Mesendoderm (in vitro differentiated cells): ENCODE measurements around the gene ADARB2.

ENCODE experiments used
- DNase-seq: peaks from one replicate; pipeline ENCODE4 v3.0.0; 2013
- H2AK5ac ChIP-seq: 2 replicates; pipeline ENCODE4 v1.6.1; 2013; ENCODE audit warnings: low read length, inconsistent platforms
- H2BK120ac ChIP-seq: 2 replicates; pipeline ENCODE4 v1.6.1; 2013; ENCODE audit warnings: low read depth, mild to moderate bottlenecking, low read length, moderate library complexity, mixed read lengths
- H2BK15ac ChIP-seq: replicated peaks from 2 replicates; pipeline ENCODE4 v1.6.1; 2013; ENCODE audit warnings: low read depth, mild to moderate bottlenecking, moderate library complexity
- H2BK5ac ChIP-seq: 2 replicates; pipeline ENCODE4 v1.6.1; 2013; ENCODE audit warnings: low read length, inconsistent platforms
- H3K18ac ChIP-seq: 2 replicates; pipeline ENCODE4 v1.6.1; 2013; ENCODE audit warnings: mild to moderate bottlenecking, low read length, mixed read lengths
- H3K23ac ChIP-seq: one replicate; pipeline ENCODE4 v1.6.1; 2013; ENCODE audit warnings: low read length
- H3K27ac ChIP-seq: 2 replicates; pipeline ENCODE4 v1.5.1; 2013; ENCODE audit warnings: low read depth, mild to moderate bottlenecking, inconsistent platforms, low read length, moderate library complexity
- H3K27me3 ChIP-seq: 2 replicates; pipeline ENCODE4 v1.6.1; 2013; ENCODE audit warnings: low read length, control low read depth, mild to moderate bottlenecking, inconsistent platforms; ENCODE audit not compliant: insufficient read depth, poor library complexity
- H3K36me3 ChIP-seq: 2 replicates; pipeline ENCODE4 v1.6.1; 2013; ENCODE audit warnings: low read length, inconsistent platforms; ENCODE audit not compliant: control insufficient read depth, insufficient read depth
- H3K4ac ChIP-seq: one replicate; pipeline ENCODE4 v1.6.1; 2013; ENCODE audit warnings: low read depth, mild to moderate bottlenecking, low read length, moderate library complexity
- H3K4me1 ChIP-seq: 2 replicates; pipeline ENCODE4 v1.6.1; 2013; ENCODE audit warnings: low read depth, low read length, inconsistent platforms; ENCODE audit not compliant: control insufficient read depth
- H3K4me2 ChIP-seq: 2 replicates; pipeline ENCODE4 v1.6.1; 2013; ENCODE audit warnings: low read length
- H3K4me3 ChIP-seq: 2 replicates; pipeline ENCODE4 v1.5.1; 2013; ENCODE audit warnings: mild to moderate bottlenecking, low read length
- H3K56ac ChIP-seq: one replicate; pipeline ENCODE4 v1.6.1; 2013; ENCODE audit warnings: low read length
- H3K79me1 ChIP-seq: 2 replicates; pipeline ENCODE4 v1.6.1; 2013; ENCODE audit warnings: low read length, inconsistent platforms
- H3K79me2 ChIP-seq: 2 replicates; pipeline ENCODE4 v1.6.1; 2013; ENCODE audit warnings: mild to moderate bottlenecking, low read length; ENCODE audit not compliant: control insufficient read depth, insufficient read depth
- H3K9ac ChIP-seq: 2 replicates; pipeline ENCODE4 v1.6.1; 2013; ENCODE audit warnings: low read length, inconsistent platforms
- H4K5ac ChIP-seq: one replicate; pipeline ENCODE4 v1.6.1; 2013; ENCODE audit warnings: low read length
- H4K8ac ChIP-seq: one replicate; pipeline ENCODE4 v1.6.1; 2013; ENCODE audit warnings: low read depth, mild to moderate bottlenecking, control low read depth, low read length, moderate library complexity
- WGBS: extraction: QIAGEN DNeasy Blood & Tissue Kit; methylation state at CpG from one replicate; pipeline ENCODE4 v1.1.7; 2013; ENCODE audit warnings: low lambda C conversion rate, missing lambda C conversion rate; ENCODE audit not compliant: insufficient coverage; ENCODE audit errors: extremely low coverage; 5-methylcytosine and 5-hydroxymethylcytosine counted together

ADARB2 gene

DNA sequence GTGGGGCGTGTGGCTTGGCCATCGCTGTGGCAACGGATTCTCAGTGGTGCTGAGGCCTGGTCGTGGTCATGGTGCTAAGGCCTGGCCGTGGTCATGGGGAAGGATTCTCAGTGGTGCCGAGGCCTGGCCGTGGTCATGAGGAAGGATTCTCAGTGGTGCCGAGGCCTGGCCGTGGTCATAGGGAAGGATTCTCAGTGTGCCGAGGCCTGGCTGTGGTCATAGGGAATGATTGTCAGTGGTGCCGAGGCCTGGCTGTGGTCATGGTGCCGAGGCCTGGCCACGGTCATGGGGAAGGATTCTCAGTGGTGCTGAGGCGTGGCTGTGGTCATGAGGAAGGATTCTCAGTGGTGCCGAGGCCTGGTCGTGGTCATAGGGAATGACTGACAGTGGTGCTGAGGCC, 327.9 kb downstream of the ADARB2 start:
- Histone ChIP-seq H3K79me2 (no peaks in the 10 kb centered on the region), H4K8ac (no peak overlapping the region), H2AK5ac (no peak overlapping the region), H3K4ac (no peak overlapping the region), H3K27ac (no peak overlapping the region), H3K79me1 (no peaks in the 10 kb centered on the region), H3K4me1 (no peaks in the 10 kb centered on the region), H3K9ac (no peak overlapping the region), H3K27me3 (no peaks in the 10 kb centered on the region), H2BK120ac (no peak overlapping the region), H3K23ac (no peak overlapping the region), H2BK5ac (no peak overlapping the region), H3K36me3 (no peaks in the 10 kb centered on the region), H3K4me3 (no peak overlapping the region), H3K56ac (no peak overlapping the region), H2BK15ac (no peak overlapping the region), H4K5ac (no peak overlapping the region), H3K18ac (no peak overlapping the region), H3K4me2 (no peak overlapping the region)
- no peak for DNase-seq
- no CpG with 5 or more reads among the region's 16 CpGs for WGBS

DNA sequence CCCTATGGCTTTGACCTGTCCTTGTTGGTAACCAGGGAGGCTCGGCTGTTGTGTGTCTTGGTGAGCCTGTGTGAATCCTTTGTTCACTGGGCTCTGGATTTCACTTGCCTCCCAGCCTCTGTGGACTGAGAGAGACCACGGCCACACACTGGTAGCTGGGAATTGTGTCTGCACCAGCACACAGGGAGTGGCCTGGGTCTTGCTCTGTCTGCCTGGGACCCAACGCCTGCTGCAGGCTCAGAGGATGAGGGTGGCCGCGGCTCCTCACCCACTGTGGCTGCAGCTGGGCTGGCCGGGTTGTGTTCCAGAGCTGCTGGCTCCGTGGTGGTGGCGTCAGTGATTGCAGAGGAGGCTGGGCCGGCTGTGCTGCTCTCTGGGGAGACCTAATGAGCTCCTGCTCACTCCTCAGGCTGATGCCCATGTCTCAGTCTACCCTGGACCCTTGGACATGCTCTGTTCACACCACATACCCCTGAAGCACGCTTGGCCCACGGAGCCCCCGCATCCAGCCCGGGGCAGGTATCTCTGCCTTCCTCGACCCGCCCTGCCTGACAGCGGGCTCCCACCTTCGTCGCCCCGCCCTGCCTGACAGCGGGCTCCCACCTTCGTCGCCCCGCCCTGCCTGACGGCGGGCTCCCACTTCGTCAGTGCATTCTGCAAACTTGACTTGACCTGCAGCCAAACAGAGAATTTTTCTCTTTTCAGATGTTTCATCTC, 328.5 kb downstream of the ADARB2 start:
- Histone ChIP-seq H3K4me2 (no peak overlapping the region), H3K4ac (no peak overlapping the region), H3K56ac (no peak overlapping the region), H3K27ac (no peak overlapping the region), H2BK15ac (no peak overlapping the region), H3K18ac (no peak overlapping the region), H3K4me1 (no peaks in the 10 kb centered on the region), H2AK5ac (no peak overlapping the region), H4K5ac (no peak overlapping the region), H2BK120ac (no peak overlapping the region), H3K9ac (no peak overlapping the region), H3K27me3 (no peaks in the 10 kb centered on the region), H3K79me2 (no peaks in the 10 kb centered on the region), H4K8ac (no peak overlapping the region), H3K36me3 (no peaks in the 10 kb centered on the region), H2BK5ac (no peak overlapping the region), H3K79me1 (no peaks in the 10 kb centered on the region), H3K23ac (peak overlapping the region; percentile 80), H3K4me3 (no peak overlapping the region)
- no peak for DNase-seq
- WGBS = no CpG with 5 or more reads among the region's 26 CpGs

DNA sequence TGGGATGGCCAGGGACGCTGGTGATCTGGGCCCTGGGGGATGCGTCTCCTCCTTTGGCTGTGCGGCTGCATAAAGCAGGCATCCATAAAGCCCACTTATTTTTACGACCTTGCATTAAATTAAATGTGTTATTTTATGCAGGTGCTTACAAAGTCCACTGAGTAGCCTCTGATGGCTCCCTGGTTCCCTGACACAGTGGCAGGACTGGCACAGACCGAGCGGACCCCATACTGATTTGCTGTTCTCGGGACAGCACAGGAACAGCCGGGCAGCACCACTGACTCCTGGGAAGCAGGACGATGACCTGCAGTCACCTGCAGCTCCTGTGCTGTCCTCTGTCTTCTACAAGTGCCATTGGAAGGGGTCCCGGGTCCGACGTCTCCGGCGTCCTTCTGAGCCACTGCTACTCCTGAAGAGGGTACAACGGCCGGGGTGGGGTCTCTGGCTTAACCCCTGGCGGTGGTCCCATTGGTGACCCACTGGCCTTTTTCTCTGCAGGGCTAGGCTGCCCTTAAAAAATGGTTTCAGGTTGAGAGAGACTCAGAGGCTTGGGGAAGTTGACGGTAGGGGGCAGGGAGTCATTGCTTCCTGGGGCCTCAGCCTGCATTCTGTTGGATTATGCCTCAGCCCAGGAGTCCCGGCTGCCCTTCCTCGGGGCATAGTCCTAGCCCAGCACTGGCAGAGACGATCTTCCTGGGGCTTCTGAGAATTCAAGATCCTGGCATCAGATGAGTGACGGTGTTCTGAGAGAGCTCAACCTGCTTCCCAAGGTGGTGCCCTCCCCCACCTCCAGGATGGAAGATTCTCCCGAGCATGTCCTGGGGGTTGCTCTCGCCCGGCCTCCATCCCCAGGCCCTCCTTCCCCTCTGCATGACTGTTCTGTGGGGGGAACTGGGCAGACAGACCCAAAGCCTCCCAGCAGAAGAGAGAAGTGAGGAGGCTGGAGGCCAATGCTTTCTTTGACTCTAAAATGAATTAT, 330.1 kb downstream of the ADARB2 start:
- no peak overlapping the region for H3K9ac ChIP-seq
- no peak overlapping the region for H2AK5ac ChIP-seq
- H3K4me3 ChIP-seq = no peak overlapping the region
- no peaks in the 10 kb centered on the region for H3K79me2 ChIP-seq
- DNase-seq = no peak
- H3K27me3 ChIP-seq = no peaks in the 10 kb centered on the region
- WGBS = no CpG with 5 or more reads among the region's 25 CpGs
- no peak overlapping the region for H3K23ac ChIP-seq
- no peak overlapping the region for H3K4ac ChIP-seq
- no peak overlapping the region for H4K5ac ChIP-seq
- H3K79me1 ChIP-seq = no peaks in the 10 kb centered on the region
- no peak overlapping the region for H4K8ac ChIP-seq
- no peaks in the 10 kb centered on the region for H3K36me3 ChIP-seq
- no peak overlapping the region for H3K56ac ChIP-seq
- H3K4me2 ChIP-seq = no peak overlapping the region
- H3K18ac ChIP-seq = no peak overlapping the region
- no peak overlapping the region for H2BK15ac ChIP-seq
- H3K27ac ChIP-seq = no peak overlapping the region
- no peaks in the 10 kb centered on the region for H3K4me1 ChIP-seq
- H2BK5ac ChIP-seq = no peak overlapping the region
- H2BK120ac ChIP-seq = no peak overlapping the region

DNA sequence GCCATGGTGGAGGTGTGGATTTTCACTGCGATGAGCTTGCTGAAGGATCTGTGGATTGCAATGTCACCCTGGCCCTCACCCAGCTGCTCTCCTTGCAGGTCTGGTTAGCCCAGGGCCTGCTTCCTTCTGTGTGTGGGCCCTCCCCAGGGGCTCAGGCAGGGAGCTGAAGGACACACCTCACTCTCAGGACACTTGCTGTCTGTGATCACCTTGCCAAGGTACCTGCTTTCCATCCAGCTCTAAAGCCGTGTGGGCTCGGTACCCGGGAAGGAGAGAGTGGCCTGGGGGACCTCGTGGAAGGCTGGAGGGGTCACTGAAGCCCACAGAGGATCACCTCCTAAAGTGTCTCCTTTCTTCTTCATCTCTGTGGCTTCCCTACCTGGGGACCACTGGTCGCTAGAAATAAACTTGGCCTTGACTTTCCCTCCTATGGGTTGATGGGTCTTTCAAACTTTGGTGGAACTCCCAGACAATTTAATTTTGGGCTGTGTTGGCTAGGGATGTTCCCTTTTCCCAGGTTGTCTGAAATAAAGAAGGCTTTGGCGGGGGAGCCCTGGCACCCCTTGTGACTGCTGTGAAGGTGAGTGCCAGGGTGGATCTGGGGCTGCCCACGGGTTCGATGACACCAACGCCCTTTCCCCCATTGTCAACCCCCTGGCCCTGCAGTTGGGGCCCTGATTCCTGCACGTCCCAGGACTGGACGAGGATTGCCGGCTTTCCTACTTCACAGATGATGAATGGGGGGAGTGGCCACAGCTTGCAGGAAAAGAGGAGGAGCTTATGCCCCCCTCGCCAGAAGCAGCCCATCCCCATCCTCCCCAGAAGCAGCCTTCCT, 331.0 kb downstream of the ADARB2 start:
- no peak for DNase-seq

DNA sequence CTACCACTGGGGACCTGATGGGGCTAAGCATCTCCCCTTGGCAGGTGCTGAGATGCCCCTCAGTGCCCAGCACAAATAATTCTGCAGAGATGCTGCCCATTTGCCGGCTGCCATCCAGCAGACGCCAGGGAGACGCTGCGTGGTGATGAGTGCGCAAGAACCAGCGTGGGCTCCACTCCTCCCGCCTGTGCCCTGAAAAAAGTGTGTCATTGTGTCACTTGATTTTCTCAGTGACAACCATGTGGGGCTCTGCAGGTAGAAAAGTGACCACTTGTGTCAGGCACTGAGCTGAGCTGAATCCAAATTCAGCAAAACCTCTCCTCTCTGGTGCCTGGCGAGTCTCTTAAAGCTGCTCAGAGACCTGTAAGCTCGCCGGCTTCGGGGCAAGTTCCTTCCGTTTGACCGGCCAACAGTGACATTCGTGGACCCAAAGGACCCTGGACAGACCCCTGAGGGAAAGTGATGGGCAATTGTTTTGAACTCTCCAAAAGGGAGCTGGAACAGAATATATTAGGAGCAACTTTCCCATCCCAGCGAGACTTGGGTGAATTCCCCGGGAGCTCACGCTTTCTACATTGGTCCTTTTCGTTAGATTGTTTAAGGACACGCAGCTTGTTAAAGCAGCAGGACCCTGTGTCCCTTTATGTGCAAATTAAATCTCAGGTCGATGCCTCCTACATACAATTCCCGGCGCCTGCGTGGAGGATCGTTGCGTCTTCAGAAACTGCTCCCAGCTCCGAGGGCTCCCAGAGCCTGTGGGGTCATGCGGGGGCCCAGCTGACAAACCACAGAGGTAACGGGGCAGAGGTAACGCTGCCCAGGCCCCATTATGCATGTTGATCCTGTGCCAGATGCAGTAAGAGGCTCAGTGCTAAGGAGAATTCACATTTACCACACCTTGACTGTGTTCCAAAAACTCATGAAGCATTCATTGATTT, 332.7 kb downstream of the ADARB2 start:
- no CpG with 5 or more reads among the region's 29 CpGs for WGBS

More for the DNA sequence above, 331.0 kb downstream of the ADARB2 start:
- no peak overlapping the region for H2AK5ac ChIP-seq
- H3K4ac ChIP-seq = no peak overlapping the region
- no peak overlapping the region for H4K5ac ChIP-seq
- H3K4me2 ChIP-seq = no peak overlapping the region
- no peak overlapping the region for H2BK15ac ChIP-seq
- H3K56ac ChIP-seq = no peak overlapping the region
- H3K27me3 ChIP-seq = no peaks in the 10 kb centered on the region
- H3K36me3 ChIP-seq = no peaks in the 10 kb centered on the region
- no peak overlapping the region for H3K27ac ChIP-seq
- H3K4me3 ChIP-seq = no peak overlapping the region
- H2BK5ac ChIP-seq = no peak overlapping the region
- H3K9ac ChIP-seq = no peak overlapping the region
- no peaks in the 10 kb centered on the region for H3K79me1 ChIP-seq
- H4K8ac ChIP-seq = no peak overlapping the region
- H3K4me1 ChIP-seq = no peaks in the 10 kb centered on the region
- no peak overlapping the region for H3K23ac ChIP-seq
- WGBS = no CpG with 5 or more reads among the region's 14 CpGs
- no peaks in the 10 kb centered on the region for H3K79me2 ChIP-seq
- H2BK120ac ChIP-seq = no peak overlapping the region
- H3K18ac ChIP-seq = no peak overlapping the region

More for the DNA sequence above, 332.7 kb downstream of the ADARB2 start:
- Histone ChIP-seq H4K5ac (no peak overlapping the region), H2BK5ac (no peak overlapping the region), H3K9ac (no peak overlapping the region), H3K4me3 (no peak overlapping the region), H2BK120ac (no peak overlapping the region), H3K56ac (no peak overlapping the region), H3K36me3 (no peaks in the 10 kb centered on the region), H2AK5ac (no peak overlapping the region), H3K4me2 (no peak overlapping the region), H3K23ac (no peak overlapping the region), H3K18ac (no peak overlapping the region), H4K8ac (no peak overlapping the region), H3K27ac (no peak overlapping the region), H3K79me1 (no peaks in the 10 kb centered on the region), H3K4me1 (peaks cover 3% of the 10 kb centered on the region), H2BK15ac (no peak overlapping the region), H3K4ac (no peak overlapping the region), H3K79me2 (no peaks in the 10 kb centered on the region), H3K27me3 (no peaks in the 10 kb centered on the region)
- no peak for DNase-seq
